ENCODE results near the gene STARD3NL.

The STARD3NL gene

GRCh38 chr7:38185395-38186307 is 7.6 kb downstream of the STARD3NL start:
- no peak for DNase-seq

- DNase-seq, result no peak
These were observed 8.7 kb downstream of the STARD3NL start for GRCh38 chr7:38186593-38187314.

GRCh38 chr7:38187794-38188440 is 9.9 kb downstream of the STARD3NL start:
- DNase-seq, result no peak

GRCh38 chr7:38189231-38189938 is 11.3 kb downstream of the STARD3NL start:
- peak; percentile 39 for DNase-seq

- no peak for DNase-seq
These were observed 12.0 kb downstream of the STARD3NL start for GRCh38 chr7:38190011-38190410.

GRCh38 chr7:38191791-38192190 is 13.7 kb downstream of the STARD3NL start:
- no peak for DNase-seq

- DNase-seq, result no peak
These were observed 14.3 kb downstream of the STARD3NL start for GRCh38 chr7:38192327-38192726.

GRCh38 chr7:38195804-38196595 is 18.0 kb downstream of the STARD3NL start:
- DNase-seq, result no peak

- no peak for DNase-seq
These were observed 20.3 kb downstream of the STARD3NL start for GRCh38 chr7:38198366-38198765.

GRCh38 chr7:38199154-38199553 is 21.1 kb downstream of the STARD3NL start:
- no peak for DNase-seq

- no peak for DNase-seq
These were observed 21.7 kb downstream of the STARD3NL start for GRCh38 chr7:38199782-38200181.

- DNase-seq, result no peak
These were observed 28.0 kb downstream of the STARD3NL start for GRCh38 chr7:38206071-38206470.

GRCh38 chr7:38207843-38208242 is 29.8 kb downstream of the STARD3NL start:
- no peak for DNase-seq

- DNase-seq, result no peak
These were observed 33.4 kb downstream of the STARD3NL start for GRCh38 chr7:38211486-38211885.

- no peak for DNase-seq
These were observed 33.9 kb downstream of the STARD3NL start for GRCh38 chr7:38211940-38212339.

- DNase-seq, result no peak
These were observed 37.1 kb downstream of the STARD3NL start for GRCh38 chr7:38215115-38215514.

GRCh38 chr7:38215735-38216670 is 38.0 kb downstream of the STARD3NL start:
- DNase-seq, result peak; percentile 87

GRCh38 chr7:38217672-38218071 is 39.6 kb downstream of the STARD3NL start:
- no peak for DNase-seq

GRCh38 chr7:38220452-38220851 is 42.4 kb downstream of the STARD3NL start:
- no peak for DNase-seq

GRCh38 chr7:38222481-38223096 is 44.5 kb downstream of the STARD3NL start:
- DNase-seq, result peak; percentile 72

All from NCI-H69 (cell line).